NCI-H446 treated with DMSO at 0.1 percent for 48 hours (cell line): ENCODE data around the gene SAPCD2.
"Not testable (repeated sequence)": the region's sequence is repeated elsewhere in the genome, so short reads cannot be mapped to it uniquely, and the experiment has no call there.

Experiments
- DNase-seq: peaks from one replicate; lab custom pipeline; 2025; lab: John Stamatoyannopoulos, UW

SAPCD2 gene

DNA sequence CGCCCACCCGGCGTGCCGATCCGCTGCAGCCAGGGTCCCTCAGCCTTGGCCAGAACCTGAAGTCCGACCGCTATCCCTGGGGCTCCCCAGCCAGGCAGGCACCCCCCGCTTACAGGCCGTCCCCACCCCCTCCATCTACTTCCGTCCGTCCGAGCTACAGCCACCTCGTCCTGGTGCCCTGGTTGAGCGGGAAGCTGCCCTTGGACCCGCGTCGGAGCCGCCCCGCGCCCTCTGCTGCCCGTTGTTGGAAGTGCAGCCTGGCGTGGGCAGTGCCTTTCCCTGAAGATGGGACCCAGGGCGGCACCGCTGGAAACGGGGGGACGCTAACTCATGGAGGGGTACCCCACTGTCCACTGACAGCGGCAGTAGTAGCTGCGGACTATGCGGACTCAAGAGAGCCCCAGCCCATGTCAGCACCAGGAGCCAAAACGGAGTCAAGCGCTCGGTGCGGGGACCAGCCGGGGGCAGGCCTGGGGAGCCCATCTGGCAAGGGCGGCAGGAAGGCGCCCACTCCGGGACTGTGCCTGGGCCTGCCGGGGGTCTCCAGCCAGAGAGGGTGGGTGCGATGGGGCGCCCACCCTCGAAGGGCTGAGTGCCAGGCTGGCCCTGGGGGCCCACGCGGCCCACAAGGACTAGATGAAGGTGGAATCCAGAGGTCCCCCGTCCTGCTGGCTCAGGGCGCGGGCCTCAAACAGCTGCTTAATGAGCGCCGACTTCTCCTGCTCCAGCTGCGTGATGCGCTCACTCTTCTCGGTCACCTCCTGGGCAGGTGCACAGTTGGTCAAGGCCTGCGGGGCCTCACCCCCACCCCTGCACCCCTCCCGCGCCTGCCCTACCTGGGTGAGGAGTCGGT lies 6.1 kb downstream of the SAPCD2 start:
- no peak for DNase-seq

GRCh38 chr9:137063311-137064026 lies 6.9 kb downstream of the SAPCD2 start:
- no peak for DNase-seq

GRCh38 chr9:137062798-137063197 lies 7.6 kb downstream of the SAPCD2 start:
- not testable (repeated sequence) for DNase-seq

GRCh38 chr9:137062384-137062783 lies 8.0 kb downstream of the SAPCD2 start:
- DNase-seq = no peak

GRCh38 chr9:137058521-137059234 lies 11.7 kb downstream of the SAPCD2 start:
- no peak for DNase-seq

DNA sequence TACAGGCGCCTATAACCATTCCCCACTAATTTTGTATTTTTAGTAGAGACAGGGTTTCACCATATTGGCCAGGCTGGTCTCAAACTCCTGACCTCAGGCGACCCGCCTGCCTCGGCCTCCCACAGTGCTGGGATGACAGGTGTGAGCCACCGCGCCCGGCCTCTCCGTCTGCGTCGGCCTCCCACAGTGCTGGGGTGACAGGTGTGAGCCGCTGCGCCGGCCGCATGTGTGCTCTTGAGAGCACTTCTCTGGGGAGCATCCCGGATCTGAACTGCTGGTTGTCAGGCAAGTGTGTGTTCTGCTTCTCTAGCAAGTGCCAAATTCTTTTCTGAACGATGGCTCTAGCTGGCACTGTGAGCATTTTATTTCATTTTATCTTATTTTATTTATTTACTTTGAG lies 12.8 kb downstream of the SAPCD2 start:
- DNase-seq = peak; percentile 61

GRCh38 chr9:137056739-137057415 lies 13.5 kb downstream of the SAPCD2 start:
- no peak for DNase-seq

GRCh38 chr9:137055385-137056364 lies 14.7 kb downstream of the SAPCD2 start:
- peak; percentile 73 for DNase-seq

DNA sequence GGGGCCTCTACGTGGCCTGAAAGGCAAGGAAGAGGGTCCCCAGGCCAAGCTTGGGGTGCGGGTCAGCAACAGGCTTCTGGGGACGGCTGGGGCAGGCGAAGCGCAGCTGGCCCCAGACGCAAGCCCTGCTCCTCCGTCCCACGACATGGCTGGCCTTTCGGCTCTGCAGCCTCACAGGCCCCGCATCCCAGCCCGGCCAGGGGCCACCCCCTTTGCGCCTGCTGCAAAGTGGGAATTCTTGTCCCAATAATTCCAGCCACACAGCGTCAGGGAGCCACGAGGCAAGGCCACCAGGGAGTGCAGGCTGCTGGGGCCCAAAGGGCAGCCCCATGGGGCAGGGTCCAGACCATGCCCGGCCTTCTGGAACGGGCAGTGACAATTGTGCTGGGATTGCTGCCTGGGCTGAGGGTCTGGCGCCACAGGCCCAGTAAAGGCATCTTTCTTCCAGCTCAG lies 15.4 kb downstream of the SAPCD2 start:
- no peak for DNase-seq

DNA sequence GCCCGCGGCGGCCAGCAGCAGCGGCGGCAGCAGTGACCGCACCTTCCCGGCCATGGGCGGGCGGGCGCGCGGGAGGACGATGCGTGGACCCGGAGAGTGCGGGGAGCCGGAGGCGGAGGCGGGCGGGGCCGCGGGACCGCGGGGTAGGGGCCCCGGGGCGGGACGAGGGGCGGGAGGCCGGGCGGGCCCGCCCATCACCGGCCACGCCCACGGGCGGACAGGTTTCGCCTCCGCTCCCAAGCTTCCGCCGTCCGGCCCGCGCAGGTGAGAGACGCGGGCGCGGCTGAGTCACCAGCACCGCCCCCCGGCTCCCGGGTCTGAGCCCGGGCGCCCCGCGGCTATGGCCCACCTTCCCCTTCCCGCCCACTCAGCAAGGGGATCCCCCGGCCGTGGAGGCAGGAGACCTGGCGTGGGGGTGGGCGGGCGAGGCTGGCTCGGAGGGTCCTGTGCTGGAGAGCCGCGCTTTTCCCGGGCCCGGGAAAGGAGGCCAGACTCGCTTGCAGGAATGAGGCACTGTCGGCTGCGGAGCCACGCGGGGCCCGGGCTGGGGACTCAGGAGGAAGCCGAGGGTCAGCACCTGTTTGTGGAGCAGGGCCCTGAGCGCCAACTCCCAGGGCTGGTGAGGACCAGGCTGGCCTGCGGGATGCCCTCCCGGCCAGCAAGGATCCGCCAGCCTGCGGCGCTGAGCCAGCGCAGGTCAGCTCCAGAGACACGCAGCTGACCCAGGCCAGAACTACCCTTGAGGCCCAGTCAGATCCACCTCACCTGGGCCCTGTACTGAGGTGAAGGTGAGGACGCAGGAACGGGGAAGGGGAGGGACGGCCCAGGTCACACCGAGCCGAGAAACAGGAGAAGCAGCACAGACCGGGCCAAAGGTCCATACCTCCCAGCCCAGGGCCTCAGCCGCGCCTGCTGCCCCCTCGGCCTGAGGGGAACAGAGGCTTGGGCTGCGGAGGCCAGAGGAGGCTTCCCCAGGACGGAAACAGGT lies 16.1 kb downstream of the SAPCD2 start, which contains the start of gene ENTPD2:
ENTPD2 (minus strand) TSS at position 118 of the 988 bp plus-strand sequence; CDS start at position 54, 64 bp downstream.
- DNase-seq = no peak

DNA sequence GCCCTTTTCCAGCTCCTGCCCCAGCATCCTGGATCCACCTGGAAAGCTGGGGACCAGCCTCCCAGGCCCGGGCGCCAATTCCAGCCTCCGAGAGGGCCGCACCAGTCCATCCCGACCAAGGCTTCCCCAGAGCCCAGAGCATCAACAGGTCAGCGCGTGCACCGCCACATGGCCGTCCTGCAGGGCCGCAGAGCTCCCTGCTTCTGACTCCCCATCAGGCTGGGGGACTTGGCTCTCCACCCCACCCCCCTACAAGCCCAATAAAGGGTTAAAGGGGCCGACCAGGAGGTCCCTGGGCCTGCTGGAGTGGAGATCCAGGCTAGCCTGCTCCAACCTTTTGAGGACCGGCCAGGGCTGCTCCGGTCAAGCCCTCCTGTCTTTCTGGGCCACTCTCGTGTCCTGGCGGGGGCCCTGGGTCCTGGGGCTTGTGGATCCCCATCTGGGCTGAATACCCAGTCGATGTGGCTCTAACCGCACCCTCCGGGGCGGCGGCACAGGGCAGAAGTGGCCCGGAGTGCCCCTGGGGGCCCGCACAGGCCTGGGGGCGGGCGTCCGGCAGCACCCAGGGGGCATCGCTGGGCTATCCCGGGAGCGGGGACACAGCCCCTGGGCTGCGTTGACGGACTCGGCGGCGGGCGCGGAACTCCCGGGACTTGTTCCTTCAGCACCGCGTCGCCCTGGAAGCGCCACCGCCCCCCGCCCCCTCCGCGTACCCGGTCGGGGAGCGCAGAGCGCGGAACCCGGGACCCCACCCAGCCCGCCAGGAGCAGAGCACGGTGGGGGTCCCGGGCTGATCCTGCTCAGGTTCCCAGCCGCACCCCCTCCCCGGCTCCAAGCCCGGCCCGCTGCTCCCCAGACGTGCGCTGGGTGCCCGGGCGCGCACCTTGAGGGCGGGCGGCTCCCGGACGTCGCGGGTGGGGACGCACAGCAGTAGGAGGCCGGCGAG lies 17.1 kb downstream of the SAPCD2 start:
- no peak for DNase-seq

DNA sequence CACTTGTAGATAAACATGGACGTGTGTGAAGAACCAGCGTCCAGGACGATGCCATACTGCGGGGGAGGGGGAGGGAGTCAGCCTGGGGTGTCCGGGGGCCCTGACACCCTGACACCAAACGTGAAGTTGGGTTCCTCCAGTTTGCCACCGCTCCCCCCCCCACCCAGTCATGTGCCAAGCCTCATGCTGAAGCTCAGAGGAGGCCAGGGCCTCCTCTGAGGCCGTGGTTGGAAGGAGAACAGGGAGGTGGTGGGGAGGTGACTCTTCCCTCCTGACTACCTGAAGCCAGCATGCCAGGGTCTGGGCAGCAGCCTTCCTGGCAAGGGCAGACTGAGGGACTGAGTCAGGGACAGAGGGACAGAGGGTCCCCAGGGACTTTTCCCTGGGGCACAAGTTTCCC lies 18.1 kb downstream of the SAPCD2 start:
- DNase-seq = no peak

DNA sequence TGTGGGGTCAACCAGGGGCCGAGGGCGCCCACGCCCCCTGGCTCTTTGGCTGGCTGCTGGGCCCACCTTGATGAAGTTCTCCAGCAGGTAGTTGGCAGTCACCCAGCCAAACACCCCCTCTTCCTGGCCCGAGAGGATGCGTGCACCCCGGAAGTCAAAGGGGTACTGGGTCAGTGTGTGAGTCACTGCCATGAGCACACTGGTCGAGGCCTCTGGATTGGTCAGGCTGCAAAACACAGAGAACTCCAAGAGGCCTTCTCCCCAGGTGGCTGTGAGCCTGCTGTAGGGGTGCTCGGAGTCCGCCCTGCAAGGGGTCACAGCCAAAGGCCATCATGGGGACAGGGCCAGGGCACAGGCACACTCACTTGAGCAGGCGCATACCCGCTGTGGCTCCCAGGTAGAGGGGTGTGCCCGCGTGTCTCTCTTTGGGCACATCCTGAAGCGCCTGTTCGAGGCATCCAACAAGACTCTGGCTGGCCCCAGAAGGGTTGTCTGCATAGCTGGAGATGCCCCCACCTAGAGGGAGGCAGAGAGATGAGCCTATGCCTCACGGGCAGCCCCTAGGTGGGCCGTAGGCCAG lies 19.1 kb downstream of the SAPCD2 start:
- no peak for DNase-seq

- no peak for DNase-seq
Observed at GRCh38 chr9:137050570-137050969, 19.8 kb downstream of the SAPCD2 start.

DNA sequence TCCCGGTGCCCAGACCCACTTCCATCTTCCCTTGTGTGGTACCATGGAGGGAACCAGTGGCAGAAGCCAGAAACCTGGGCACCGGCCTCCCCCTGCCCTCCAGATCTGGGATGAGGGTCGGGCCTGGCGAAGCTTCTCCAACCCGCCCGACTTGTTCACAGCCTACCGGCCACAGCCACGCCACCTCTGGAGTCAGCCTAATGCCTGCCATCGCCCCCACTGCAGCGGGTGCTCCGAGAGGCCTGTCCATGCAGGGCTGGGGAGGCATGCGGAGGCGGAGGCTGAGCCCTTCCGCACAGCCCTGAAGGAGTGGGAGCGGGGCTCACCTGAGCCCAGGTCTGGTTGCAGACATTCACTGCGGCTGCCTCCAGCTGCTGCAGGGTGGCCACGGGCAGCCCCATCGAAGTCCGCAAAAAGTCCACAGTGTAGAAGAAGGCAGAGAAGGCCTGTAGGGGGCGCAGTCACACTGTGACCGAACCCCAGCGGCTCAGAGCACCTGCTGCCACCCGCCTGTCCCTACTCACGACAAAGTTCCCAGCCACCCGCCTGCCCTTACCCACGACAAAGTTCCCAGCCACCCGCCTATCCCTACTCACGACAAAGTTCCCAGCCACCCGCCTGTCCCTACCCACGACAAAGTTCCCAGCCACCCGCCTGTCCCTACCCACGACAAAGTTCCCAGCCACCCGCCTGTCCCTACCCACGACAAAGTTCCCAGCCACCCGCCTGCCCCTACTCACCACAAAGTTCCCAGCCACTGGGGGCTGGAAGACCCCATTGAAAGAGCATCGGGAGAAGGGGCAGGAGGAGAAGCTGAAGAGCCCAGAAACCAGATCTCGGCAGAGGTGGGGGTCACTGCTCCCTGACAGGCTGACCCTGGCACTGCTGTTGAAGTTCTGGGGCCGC lies 20.6 kb downstream of the SAPCD2 start:
- DNase-seq = no peak

DNA sequence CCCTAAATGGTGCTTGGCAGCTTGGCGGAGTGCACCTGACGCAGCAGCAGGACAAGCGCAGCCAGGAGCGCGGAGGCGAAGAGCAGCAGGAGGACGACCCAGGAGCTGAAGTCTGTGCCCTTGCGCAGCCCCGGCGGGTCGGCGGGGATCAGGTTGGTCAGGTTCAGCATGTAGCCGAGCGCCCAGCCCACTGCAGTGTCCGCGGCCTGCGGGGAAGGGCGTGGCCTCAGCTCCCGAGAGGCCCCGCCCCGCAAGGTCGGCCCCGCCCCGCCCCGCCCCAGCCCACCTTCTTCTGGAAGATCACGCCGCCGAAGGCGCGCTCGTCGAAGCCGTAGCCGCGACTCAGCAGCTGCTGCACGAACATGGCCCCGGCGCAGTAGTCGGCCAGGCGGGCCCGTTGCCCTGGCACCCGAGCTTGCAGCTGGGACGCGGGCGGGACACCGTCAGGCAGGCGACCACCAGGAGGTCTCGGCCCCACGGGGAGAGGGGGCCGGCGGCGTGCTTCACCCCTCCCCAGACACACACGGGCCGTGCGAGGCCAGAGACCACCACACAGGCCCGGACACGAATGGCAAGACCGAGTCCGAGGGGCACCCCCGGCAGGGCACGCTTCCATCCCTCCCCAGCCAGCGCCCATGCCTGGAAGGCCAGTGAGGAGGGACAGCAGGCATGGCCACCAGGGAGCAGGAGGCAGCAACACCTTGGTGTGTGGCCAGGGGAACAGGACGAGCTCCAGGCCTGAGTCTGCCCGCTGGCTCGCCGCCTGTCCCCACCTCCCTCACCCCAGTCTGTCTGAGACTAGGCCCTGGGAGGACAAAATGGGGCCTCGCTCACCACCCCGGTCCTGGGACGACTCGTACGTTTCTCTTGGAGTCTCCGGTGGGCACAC lies 21.5 kb downstream of the SAPCD2 start:
- DNase-seq = no peak
